ENCODE data around the gene FMN2. TPM values are rescaled to one million over a fixed set of nuclear protein-coding genes. Genes with fewer than 3 reads are reported as not detected.

FMN2 gene
- total RNA-seq, 3 donors from 2014 or later (not counting 1 experiment from before 2014, with no cell fraction given) = not detected

- Mint-ChIP-seq H3K9me3 (no peaks in the 10 kb centered on the region), H3K4me3 (no peak overlapping the region), H3K27me3 (ENCODE audit: low read depth in 2 of 2) (peaks cover 7 to 10% of the 10 kb centered on the region in 2 donors), H3K4me1 (no peaks in the 10 kb centered on the region), H3K36me3 (no peaks in the 10 kb centered on the region), H3K27ac (no peak overlapping the region)
- Histone ChIP-seq H3K4me3 (ENCODE audit: low read length) (no peak overlapping the region), H3K9me3 (ENCODE audit: control insufficient read depth, insufficient read depth, low read length) (no peaks in the 10 kb centered on the region), H3K27ac (ENCODE audit: low read length) (no peak overlapping the region), H3K36me3 (ENCODE audit: control insufficient read depth, insufficient read depth, low read length) (no peaks in the 10 kb centered on the region), H3K27me3 (ENCODE audit: control insufficient read depth, insufficient read depth, low read length) (no peaks in the 10 kb centered on the region), H3K4me1 (ENCODE audit: control insufficient read depth, insufficient read depth, low read length) (no peaks in the 10 kb centered on the region)
- no peak for TF ChIP-seq CTCF (IDR thresholded peaks at IDR 0.05)
- ATAC-seq (no peak), DNase-seq (no peak)
- intact Hi-C loops (cut with micrococcal nuclease) = no loop called here
- WGBS (ENCODE audit: insufficient coverage) = 83% methylated on average over 5 of the region's 5 CpGs
Measured at GRCh38 chr1:240139511-240139910, 47.8 kb downstream of the FMN2 start.

- Mint-ChIP-seq H3K4me3 (no peak overlapping the region), H3K27ac (no peak overlapping the region), H3K4me1 (peaks cover 2 to 10% of the 10 kb centered on the region in 2 donors), H3K36me3 (no peaks in the 10 kb centered on the region), H3K9me3 (no peaks in the 10 kb centered on the region), H3K27me3 (ENCODE audit: low read depth in 2 of 2) (no peaks in the 10 kb centered on the region)
- TF ChIP-seq CTCF (IDR thresholded peaks at IDR 0.05) = no peak
- Histone ChIP-seq H3K9me3 (ENCODE audit: control insufficient read depth, insufficient read depth, low read length) (no peaks in the 10 kb centered on the region), H3K27ac (ENCODE audit: low read length) (no peak overlapping the region), H3K27me3 (ENCODE audit: control insufficient read depth, insufficient read depth, low read length) (no peaks in the 10 kb centered on the region), H3K36me3 (ENCODE audit: control insufficient read depth, insufficient read depth, low read length) (no peaks in the 10 kb centered on the region), H3K4me1 (ENCODE audit: control insufficient read depth, insufficient read depth, low read length) (no peaks in the 10 kb centered on the region), H3K4me3 (ENCODE audit: low read length) (no peak overlapping the region)
- ATAC-seq (no peak), DNase-seq (no peak)
- intact Hi-C loops (cut with micrococcal nuclease) = no loop called here
- 96% methylated on average over 12 of the region's 14 CpGs for WGBS (ENCODE audit: insufficient coverage)
Measured at GRCh38 chr1:240145120-240145519, 53.4 kb downstream of the FMN2 start.

GRCh38 chr1:240148333-240148732 is 56.6 kb downstream of the FMN2 start:
- H3K27me3 ChIP-seq (ENCODE audit: control insufficient read depth, insufficient read depth, low read length) = no peaks in the 10 kb centered on the region
- Mint-ChIP-seq H3K27me3 (ENCODE audit: low read depth in 2 of 2) (no peaks in the 10 kb centered on the region), H3K9me3 (no peaks in the 10 kb centered on the region), H3K36me3 (no peaks in the 10 kb centered on the region), H3K4me3 (no peak overlapping the region), H3K4me1 (peaks cover 22 to 37% of the 10 kb centered on the region in 2 donors), H3K27ac (no peak overlapping the region)
- no peak overlapping the region for H3K4me3 ChIP-seq (ENCODE audit: low read length)
- intact Hi-C loops (cut with micrococcal nuclease) = no loop called here
- no peak for ATAC-seq
- 100% methylated on average over 2 of the region's 2 CpGs for WGBS (ENCODE audit: insufficient coverage)
- no peak overlapping the region for H3K27ac ChIP-seq (ENCODE audit: low read length)
- no peak for TF ChIP-seq CTCF (IDR thresholded peaks at IDR 0.05)
- H3K36me3 ChIP-seq (ENCODE audit: control insufficient read depth, insufficient read depth, low read length) = no peaks in the 10 kb centered on the region
- no peaks in the 10 kb centered on the region for H3K9me3 ChIP-seq (ENCODE audit: control insufficient read depth, insufficient read depth, low read length)
- peaks cover 6% of the 10 kb centered on the region for H3K4me1 ChIP-seq (ENCODE audit: control insufficient read depth, insufficient read depth, low read length)
- no peak for DNase-seq

GRCh38 chr1:240149484-240150094 is 57.9 kb downstream of the FMN2 start:
- Histone ChIP-seq H3K27ac (ENCODE audit: low read length) (no peak overlapping the region), H3K9me3 (ENCODE audit: control insufficient read depth, insufficient read depth, low read length) (no peaks in the 10 kb centered on the region), H3K27me3 (ENCODE audit: control insufficient read depth, insufficient read depth, low read length) (no peaks in the 10 kb centered on the region), H3K4me1 (ENCODE audit: control insufficient read depth, insufficient read depth, low read length) (peaks cover 6% of the 10 kb centered on the region), H3K4me3 (ENCODE audit: low read length) (no peak overlapping the region), H3K36me3 (ENCODE audit: control insufficient read depth, insufficient read depth, low read length) (no peaks in the 10 kb centered on the region)
- intact Hi-C loops (cut with micrococcal nuclease) = no loop called here
- 0% methylated on average over 1 of the region's 3 CpGs for WGBS (ENCODE audit: insufficient coverage)
- Mint-ChIP-seq H3K36me3 (no peaks in the 10 kb centered on the region), H3K27ac (peak overlapping the region in 1 of 2 donors; percentile 29), H3K9me3 (no peaks in the 10 kb centered on the region), H3K4me1 (peaks cover 22 to 37% of the 10 kb centered on the region in 2 donors), H3K4me3 (peak overlapping the region; percentile 53), H3K27me3 (ENCODE audit: low read depth in 2 of 2) (no peaks in the 10 kb centered on the region)
- DNase-seq (peak in 1 of 2 donors; percentile 3), ATAC-seq (no peak)
- TF ChIP-seq CTCF (IDR thresholded peaks at IDR 0.05) = peak; percentile 67
